ENCODE measurements around the gene ZBTB7B.

GRCh38 chr1:154957091-154957657, 45.4 kb upstream of the ZBTB7B start:
- no peak for TF ChIP-seq TFE3 (CRISPR knock-in tag; IDR thresholded peaks at IDR 0.05)
- no peak for TF ChIP-seq TRIM24 (IDR thresholded peaks at IDR 0.05)
- no peak for TF ChIP-seq CBX3 (IDR thresholded peaks at IDR 0.05; ENCODE audit: borderline replicate concordance in 1 of 2, low read length in 2 of 2)
- TF ChIP-seq ZNF184 (CRISPR knock-in tag; IDR thresholded peaks at IDR 0.05), result no peak
- no peak for TF ChIP-seq FOXK2 (conservative IDR thresholded peaks at IDR 0.05 in 1 of 2, IDR thresholded peaks at IDR 0.05 in 1 of 2; ENCODE audit: low read depth in 2 of 2)
- TF ChIP-seq TAF1 (IDR thresholded peaks at IDR 0.05; ENCODE audit: control insufficient read depth, extremely low read depth, insufficient read depth, low read length, severe bottlenecking), result no peak
- no peak for TF ChIP-seq RNF2 (IDR thresholded peaks at IDR 0.05)

All from K562 (cell line).